Stimulated activated CD8-positive, alpha-beta memory T cell treated with anti-CD3 and anti-CD28 coated beads, Interleukin-12 subunit alpha, Interleukin-12 subunit beta, amount 100 ng/mL, for 24 hours (primary cell): ENCODE data around the gene CASD1.

Experiments used
- DNase-seq: peaks from one replicate; pipeline ENCODE4 v3.0.0-alpha.2; 2020; ENCODE audit errors: extremely low read depth

CASD1 gene

DNA sequence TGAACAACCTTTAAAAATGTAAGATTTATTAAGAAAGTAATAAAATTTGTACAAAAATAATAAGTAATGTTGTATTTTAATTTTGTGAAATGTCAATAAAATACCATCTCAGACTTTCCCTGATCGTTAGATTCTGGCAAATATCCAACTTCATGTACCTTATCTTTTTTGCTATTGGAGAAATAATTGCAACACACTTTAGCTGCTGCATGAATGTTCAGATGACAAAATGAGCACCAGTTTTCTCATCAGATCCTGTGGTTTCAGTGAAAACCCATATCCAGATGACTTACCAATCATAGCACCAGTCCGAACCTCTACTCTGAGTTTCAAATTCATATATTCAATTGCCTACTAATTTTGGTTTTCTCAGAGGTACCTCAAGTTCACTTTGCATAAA lies 69.9 kb downstream of the CASD1 start:
- DNase-seq: no peak

DNA sequence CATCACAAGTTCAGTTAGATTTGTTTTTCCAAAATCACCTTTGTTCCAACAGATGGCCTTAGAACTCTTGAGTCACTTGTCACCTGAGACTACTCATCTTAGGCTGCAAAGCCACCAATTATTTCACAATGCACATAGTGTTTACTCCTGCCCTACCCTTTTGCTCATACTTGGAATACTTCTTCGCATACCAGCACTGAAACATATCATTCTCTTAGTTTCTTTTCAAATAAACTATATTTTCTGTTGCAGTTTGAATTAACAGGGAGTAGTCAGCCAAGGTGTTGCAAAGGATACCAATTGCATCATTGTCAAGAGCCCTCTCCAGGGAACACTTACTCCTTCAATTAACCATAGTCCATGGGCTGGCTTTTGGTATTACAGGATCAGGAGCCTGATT lies 71.0 kb downstream of the CASD1 start:
- DNase-seq: no peak

DNA sequence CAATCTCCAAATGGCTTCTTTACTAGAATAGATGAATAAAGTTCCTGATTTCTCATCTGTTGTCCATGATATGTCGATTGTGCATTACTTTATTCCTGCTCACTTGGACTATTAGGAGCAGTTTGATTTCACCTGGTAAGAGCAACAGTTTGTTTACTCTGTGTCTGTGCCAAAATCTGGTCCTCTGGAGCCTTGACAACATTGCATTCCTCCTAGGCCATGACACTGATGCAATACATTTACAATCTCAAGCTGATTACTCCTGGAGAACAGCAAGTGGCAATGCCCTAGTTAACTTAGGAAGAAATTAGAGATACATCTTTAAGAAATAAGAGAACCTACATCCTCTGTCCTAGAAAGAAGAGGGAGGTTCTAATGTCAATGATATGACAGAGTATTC lies 74.5 kb downstream of the CASD1 start:
- DNase-seq: no peak

DNA sequence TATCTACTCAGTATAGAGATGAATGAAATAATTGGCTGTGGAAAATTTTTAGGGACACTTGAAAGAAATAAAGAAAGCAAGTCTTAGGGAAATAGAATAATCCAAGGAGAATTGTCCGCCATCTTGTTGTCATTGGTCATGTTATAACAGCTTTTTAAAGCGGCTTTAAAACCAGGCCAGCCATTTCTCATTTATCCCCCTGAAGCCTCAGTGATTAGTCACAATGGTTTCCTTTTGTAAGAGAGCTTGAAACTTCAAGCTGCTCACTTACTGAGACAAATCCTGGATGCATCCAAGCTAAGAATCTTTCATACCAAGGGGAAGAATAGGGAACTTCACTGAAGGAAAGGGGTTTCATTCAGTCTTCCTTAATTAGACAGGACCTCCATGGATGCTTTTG lies 78.5 kb downstream of the CASD1 start:
- DNase-seq: no peak

DNA sequence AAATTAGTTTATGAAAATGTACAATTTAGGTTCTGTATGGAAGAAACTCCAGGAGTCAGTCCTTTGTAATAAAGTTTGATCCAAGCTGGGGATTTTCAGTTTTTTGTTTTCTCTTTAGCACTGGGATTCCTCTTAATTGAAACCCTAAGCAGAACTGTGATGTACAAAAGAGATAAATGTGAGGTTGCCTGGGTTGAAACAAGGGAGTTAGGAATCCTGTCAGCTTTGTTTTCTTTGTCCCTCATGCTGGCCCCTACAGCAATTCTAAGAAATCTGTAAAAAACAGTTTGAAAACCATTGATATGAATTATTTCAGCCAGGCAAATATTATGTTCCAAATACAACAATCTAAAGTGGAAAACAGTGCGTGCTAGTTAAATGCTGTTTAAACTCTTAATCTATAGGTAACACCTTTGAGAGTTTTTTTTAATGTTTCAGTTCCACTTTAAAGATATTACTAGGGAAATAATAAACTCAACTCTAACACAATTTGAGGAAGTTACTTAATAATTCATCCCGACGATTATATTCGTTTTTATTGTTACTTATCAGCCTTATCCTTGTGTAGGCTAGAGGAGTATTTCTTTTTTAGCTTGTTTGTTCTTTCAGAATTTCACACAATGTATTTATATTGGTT lies 81.0 kb downstream of the CASD1 start:
- DNase-seq: no peak

DNA sequence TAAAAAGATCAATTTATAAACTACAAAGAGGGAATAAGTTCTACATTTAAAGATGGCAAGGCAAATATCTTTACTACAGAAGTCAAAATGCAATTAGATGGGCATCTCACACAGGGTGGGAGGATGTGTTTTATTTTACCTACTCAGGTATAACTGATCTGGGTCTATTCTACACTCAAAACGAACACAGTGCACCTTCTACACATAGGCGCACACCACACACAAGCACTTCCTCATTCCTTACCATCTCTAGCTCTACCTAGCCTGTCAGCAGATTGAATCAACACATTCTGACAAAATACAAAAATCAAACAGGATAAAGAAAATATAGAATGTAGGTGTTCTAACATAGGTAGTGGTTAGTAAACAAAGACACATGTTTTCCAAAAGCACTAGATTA lies 81.6 kb downstream of the CASD1 start:
- DNase-seq: no peak

DNA sequence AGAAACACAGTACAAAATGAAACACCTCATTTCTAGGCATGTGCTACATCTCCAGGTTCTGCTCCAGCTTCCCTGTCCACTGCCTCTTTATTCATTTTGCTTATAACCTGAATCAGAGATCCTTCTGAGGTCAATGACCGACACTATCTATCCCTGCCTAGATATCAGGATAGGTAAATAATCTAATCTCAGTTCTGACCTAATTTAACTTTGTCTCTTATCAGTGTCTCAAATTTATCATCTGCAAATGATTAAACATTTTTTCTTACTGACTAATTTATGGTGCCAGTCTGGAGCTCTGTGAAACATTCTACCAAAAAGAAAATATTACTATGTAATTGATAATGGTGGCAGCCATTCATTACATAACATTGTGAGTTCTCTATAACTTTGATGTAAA lies 85.3 kb downstream of the CASD1 start:
- no peak for DNase-seq

DNA sequence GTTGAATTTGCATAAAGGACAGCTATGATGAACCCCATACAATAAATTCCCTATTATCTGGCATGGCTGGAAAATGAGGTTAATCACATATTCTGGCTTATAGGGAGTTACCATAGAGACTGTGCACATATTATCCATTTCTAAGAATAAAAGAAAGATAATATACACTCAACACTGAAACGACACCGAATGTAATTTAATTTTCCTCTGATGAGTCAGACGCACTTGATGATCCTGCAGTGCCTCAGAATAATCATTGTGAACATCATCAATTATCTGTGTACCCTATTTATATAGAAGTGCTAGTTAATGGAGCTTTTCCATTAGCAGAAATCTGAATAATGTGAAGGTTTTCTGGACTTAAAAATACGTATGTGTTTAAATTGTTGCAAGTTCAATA lies 86.1 kb downstream of the CASD1 start:
- DNase-seq: no peak

DNA sequence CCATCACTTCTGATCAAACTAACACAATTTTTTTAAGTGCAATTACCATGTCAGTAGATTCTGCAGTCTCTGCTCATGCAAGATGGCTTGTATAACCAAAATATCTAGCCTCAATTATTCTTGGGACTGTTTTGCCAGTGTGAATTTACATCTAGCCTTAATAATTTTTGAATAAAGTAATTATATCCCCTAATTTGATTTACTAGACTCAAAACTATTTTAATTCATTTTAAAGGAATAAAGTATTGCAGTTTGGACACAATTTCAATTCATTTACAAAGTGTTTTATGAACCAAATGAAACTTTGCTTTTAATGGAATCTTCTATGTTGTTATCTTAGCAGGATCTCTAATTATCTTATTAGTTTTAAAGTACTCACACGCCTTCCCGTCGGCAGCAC lies 90.7 kb downstream of the CASD1 start:
- DNase-seq: no peak

DNA sequence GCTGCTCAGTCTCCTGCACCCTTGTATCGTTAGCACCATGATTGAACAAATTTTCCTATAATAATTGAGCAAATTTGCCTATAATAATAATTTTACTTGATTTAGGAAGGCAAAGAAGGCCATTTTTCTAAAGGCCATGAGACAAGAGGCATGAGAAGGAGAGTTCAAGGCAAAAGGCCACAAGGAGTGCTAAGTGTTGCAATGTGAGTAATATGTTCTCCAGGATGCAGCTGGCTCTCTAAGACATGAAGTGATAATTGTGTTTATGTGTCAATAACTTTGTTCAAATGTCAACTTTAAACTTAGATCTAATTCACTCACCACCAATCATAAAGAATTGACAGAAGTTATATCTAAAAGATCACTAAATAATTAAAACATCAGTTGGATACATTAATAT lies 92.6 kb downstream of the CASD1 start:
- DNase-seq: no peak

DNA sequence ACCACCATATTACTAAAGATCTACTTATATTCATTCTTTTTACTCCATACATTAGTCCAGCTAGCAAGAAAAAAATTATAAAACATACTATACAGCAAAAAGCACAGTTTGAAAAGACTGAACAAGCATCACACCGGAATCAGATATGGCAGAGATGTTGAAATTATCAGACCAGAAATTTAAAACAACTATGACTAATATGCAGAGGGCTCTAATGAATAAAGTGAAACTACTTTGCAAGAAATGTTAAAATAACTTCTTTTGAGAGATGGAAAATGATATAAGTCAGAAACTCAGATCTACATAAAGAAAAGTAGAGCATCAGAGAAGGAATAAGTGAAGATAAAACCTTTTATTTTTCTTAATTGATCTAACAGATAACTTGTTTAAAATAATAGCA lies 95.4 kb downstream of the CASD1 start:
- no peak for DNase-seq
